GM23248 (cell line): Measurements from ENCODE around the gene CACNA1C. TPM values are rescaled to one million over a fixed set of nuclear protein-coding genes. Genes with fewer than 3 reads are reported as not detected.

ENCODE experiments used
- DNase-seq: peaks from one replicate; pipeline ENCODE4 v3.0.0-alpha.2; 2015
- H2AFZ ChIP-seq: fragments of 200-600 bp; sonication (generic); 2 replicates; pipeline ENCODE4 v1.6.1; 2016; ENCODE audit warnings: antibody characterized with exemption
- H3F3A ChIP-seq: fragments of 200-600 bp; sonication (generic); 2 replicates; pipeline ENCODE4 v1.6.1; 2016; ENCODE audit warnings: mild to moderate bottlenecking, antibody characterized with exemption, mixed run types; ENCODE audit not compliant: insufficient read depth
- H3K27ac ChIP-seq: fragments of 200-600 bp; sonication (generic); 2 replicates; pipeline ENCODE4 v1.5.1; 2016; ENCODE audit warnings: mild to moderate bottlenecking
- H3K27me3 ChIP-seq: fragments of 200-600 bp; sonication (generic); replicated peaks from 2 replicates; pipeline ENCODE4 v1.6.1; 2016; ENCODE audit warnings: mild to moderate bottlenecking; ENCODE audit not compliant: insufficient read depth
- H3K36me3 ChIP-seq: fragments of 200-600 bp; sonication (generic); 2 replicates; pipeline ENCODE4 v1.6.1; 2016; ENCODE audit warnings: low read depth, mild to moderate bottlenecking
- H3K4me1 ChIP-seq: fragments of 200-600 bp; sonication (generic); 2 replicates; pipeline ENCODE4 v1.6.1; 2016; ENCODE audit warnings: mild to moderate bottlenecking; ENCODE audit not compliant: insufficient read depth
- H3K4me2 ChIP-seq: fragments of 200-600 bp; sonication (generic); one replicate; pipeline ENCODE4 v1.6.1; 2016; ENCODE audit warnings: mild to moderate bottlenecking; ENCODE audit not compliant: unreplicated experiment
- H3K4me3 ChIP-seq: fragments of 200-600 bp; sonication (generic); 2 replicates; pipeline ENCODE4 v1.5.1; 2016; ENCODE audit warnings: mild to moderate bottlenecking
- H3K79me2 ChIP-seq: fragments of 200-600 bp; sonication (generic); 2 replicates; pipeline ENCODE4 v1.6.1; 2016; ENCODE audit warnings: mild to moderate bottlenecking; ENCODE audit not compliant: insufficient read depth
- H3K9ac ChIP-seq: fragments of 200-600 bp; sonication (generic); 2 replicates; pipeline ENCODE4 v1.6.1; 2016; ENCODE audit warnings: mild to moderate bottlenecking
- H3K9me2 ChIP-seq: fragments of 200-600 bp; sonication (generic); 2 replicates; pipeline ENCODE4 v1.6.1; 2016; ENCODE audit warnings: mixed run types, mild to moderate bottlenecking, moderate library complexity; ENCODE audit not compliant: insufficient read depth
- H3K9me3 ChIP-seq: fragments of 200-600 bp; sonication (generic); one replicate; pipeline ENCODE4 v1.6.1; 2017; ENCODE audit warnings: low read depth
- H4K20me1 ChIP-seq: fragments of 200-600 bp; sonication (generic); 2 replicates; pipeline ENCODE4 v1.6.0; 2016; ENCODE audit not compliant: insufficient read depth
- EZH2 ChIP-seq: fragments of 200-600 bp; sonication (generic); IDR thresholded peaks from 2 replicates; pipeline ENCODE4 v1.6.1; 2018; ENCODE audit warnings: antibody characterized with exemption, mild to moderate bottlenecking; ENCODE audit not compliant: insufficient read depth, poor library complexity, severe bottlenecking
- EZH2phosphoT487 ChIP-seq: fragments of 200-600 bp; sonication (generic); IDR thresholded peaks from 2 replicates; pipeline ENCODE4 v1.6.1; 2018; ENCODE audit warnings: antibody characterized with exemption, moderate library complexity, mild to moderate bottlenecking, low read depth; ENCODE audit not compliant: insufficient read depth
- WGBS, 2 experiments: methylation state at CpG; one replicate each; pipeline ENCODE4 v1.1.6; 2015 to 2017; ENCODE audit warnings: low lambda C conversion rate in 2 of 2, low coverage in 1 of 2; ENCODE audit errors: missing lambda C conversion rate in 2 of 2; 5-methylcytosine and 5-hydroxymethylcytosine counted together
- in situ Hi-C: fragments of 300-500 bp; cut with MboI; formaldehyde crosslinking; loops from 2 replicates; pipeline ENCODE4 v1.15.0; 2020
- polyA plus RNA-seq: library from polyadenylated mRNA; unstranded; fragments of >200 nt; fragmentation: Nextera tagmentation; extraction: Ambion mirVana; gene quantifications from 2 replicates; pipeline ENCODE4 v1.2.1, GENCODE V29; 2016
- total RNA-seq: library from RNA; depleted of rRNA; stranded (reverse); fragments of >200 nt; shearing (Covaris generic); gene quantifications from 2 replicates; pipeline ENCODE4 v1.2.3, GENCODE V29; 2014

Gene CACNA1C
- total and polyA plus RNA-seq, 2 experiments from 2014 or later, result 4.9 to 11.5 TPM

DNA sequence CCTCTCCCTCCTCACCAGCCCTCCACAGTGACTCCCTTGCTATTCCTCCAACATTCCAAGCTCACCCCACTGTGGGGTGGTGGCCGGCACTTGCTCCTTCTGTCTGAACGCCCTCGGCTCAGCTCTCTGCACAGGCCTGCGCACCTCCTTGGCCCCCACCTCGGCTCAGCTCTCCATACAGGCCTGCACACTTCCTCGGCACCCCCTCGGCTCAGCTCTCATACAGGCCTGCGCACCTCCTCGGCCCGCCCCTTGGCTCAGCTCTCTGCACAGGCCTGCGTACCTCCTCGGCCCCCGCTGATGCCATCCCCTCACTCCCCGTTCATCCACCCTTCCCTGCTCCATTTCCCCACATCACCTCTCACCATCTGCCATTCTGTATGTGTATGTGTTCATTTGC lies 409.3 kb downstream of the CACNA1C start:
- H3K4me3 ChIP-seq, result no peak overlapping the region
- no peak overlapping the region for H3K27ac ChIP-seq
- in situ Hi-C loops, result no loop called here
- H3F3A ChIP-seq, result no peaks in the 10 kb centered on the region
- no peaks in the 10 kb centered on the region for H3K27me3 ChIP-seq
- no peaks in the 10 kb centered on the region for H3K79me2 ChIP-seq
- no peak overlapping the region for H3K4me2 ChIP-seq
- no peaks in the 10 kb centered on the region for H4K20me1 ChIP-seq
- WGBS, 2 experiments, result 97% methylated on average over 9 to 14 of the region's 14 CpGs
- no peaks in the 10 kb centered on the region for H3K4me1 ChIP-seq
- H3K9me3 ChIP-seq, result no peaks in the 10 kb centered on the region
- no peak for TF ChIP-seq EZH2
- no peak for TF ChIP-seq EZH2phosphoT487
- H3K9ac ChIP-seq, result no peak overlapping the region
- no peak overlapping the region for H2AFZ ChIP-seq
- H3K36me3 ChIP-seq, result no peaks in the 10 kb centered on the region
- no peak for DNase-seq
- no peaks in the 10 kb centered on the region for H3K9me2 ChIP-seq

DNA sequence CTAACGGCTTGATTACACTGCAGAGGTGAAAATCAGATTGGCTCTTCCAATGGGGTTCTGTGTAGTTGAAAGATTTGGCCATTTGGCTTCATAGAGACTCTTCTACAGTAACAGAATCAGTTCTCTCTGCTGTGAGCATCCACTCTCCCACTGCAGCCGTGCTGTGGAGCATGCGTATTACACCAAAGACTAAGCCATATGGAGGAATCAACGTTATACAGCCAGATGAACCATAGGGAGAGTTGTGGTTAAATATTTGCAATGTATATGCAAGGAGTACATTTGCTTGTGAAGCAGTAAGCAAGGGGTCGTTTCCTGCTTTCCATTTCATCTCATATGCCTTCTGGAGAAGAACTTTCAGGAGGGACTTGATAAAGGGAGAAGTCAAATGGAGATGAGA lies 410.9 kb downstream of the CACNA1C start:
- Histone ChIP-seq H3K27ac (no peak overlapping the region), H2AFZ (no peak overlapping the region), H3K27me3 (no peaks in the 10 kb centered on the region), H3K4me2 (no peak overlapping the region), H3K9me3 (no peaks in the 10 kb centered on the region), H3K4me1 (no peaks in the 10 kb centered on the region), H3K36me3 (no peaks in the 10 kb centered on the region), H3K79me2 (no peaks in the 10 kb centered on the region), H3K9ac (no peak overlapping the region), H3F3A (no peaks in the 10 kb centered on the region), H4K20me1 (no peaks in the 10 kb centered on the region), H3K4me3 (no peak overlapping the region), H3K9me2 (no peaks in the 10 kb centered on the region)
- no peak for DNase-seq
- TF ChIP-seq EZH2phosphoT487 (no peak), EZH2 (no peak)
- in situ Hi-C loops, result no loop called here
- WGBS, 2 experiments, result 68 to 71% methylated on average over 5 of the region's 5 CpGs

DNA sequence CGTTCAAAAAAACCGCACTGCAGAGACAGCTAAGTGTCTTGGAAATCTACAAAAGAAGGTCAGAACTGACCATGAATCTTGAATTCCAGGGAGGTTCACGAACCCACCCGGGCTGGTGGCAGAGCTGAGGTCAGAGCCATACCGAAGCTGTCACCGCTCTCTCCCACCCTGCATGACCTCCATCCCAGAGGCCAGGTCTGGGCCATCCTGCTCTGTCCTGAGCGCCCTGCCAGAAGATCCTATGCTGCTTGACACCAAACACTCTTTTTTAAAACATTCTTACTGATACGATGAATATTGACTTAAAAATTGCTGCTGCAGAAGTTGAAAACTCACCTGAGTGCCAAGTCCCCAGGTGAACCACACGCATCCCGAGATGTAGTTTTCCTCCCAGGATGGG lies 412.9 kb downstream of the CACNA1C start:
- Histone ChIP-seq H3K9me2 (no peaks in the 10 kb centered on the region), H4K20me1 (no peaks in the 10 kb centered on the region), H3F3A (no peaks in the 10 kb centered on the region), H3K36me3 (no peaks in the 10 kb centered on the region), H3K79me2 (no peaks in the 10 kb centered on the region), H3K4me1 (no peaks in the 10 kb centered on the region), H3K4me2 (no peak overlapping the region), H3K4me3 (no peak overlapping the region), H3K9me3 (no peaks in the 10 kb centered on the region), H3K27ac (no peak overlapping the region), H3K27me3 (no peaks in the 10 kb centered on the region), H3K9ac (no peak overlapping the region), H2AFZ (no peak overlapping the region)
- WGBS, 2 experiments, result 88% methylated on average over 10 of the region's 10 CpGs
- DNase-seq, result no peak
- no peak for TF ChIP-seq EZH2phosphoT487
- no peak for TF ChIP-seq EZH2
- in situ Hi-C loops, result no loop called here

DNA sequence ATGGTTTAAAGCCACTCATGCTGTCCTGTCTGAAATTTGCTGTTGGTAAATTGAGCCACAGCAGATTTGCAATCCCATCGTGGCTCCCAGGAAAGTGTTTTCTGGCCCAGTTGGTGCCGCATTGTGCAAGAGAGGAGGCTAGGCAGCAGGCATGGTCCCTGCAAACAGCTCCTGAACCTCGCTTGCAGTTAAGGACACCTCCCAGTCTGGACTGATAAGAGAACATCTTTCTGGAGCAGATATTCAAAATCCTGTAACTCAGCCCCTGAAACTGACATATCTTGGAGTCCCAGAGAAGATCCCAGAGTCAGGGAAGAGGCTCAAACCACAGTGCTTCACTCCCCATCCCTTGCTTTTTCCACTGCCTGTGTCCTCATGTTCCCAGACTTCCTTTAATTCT lies 413.4 kb downstream of the CACNA1C start:
- Histone ChIP-seq H3K9ac (no peak overlapping the region), H3K9me3 (no peaks in the 10 kb centered on the region), H3K27ac (no peak overlapping the region), H3F3A (no peaks in the 10 kb centered on the region), H3K79me2 (no peaks in the 10 kb centered on the region), H2AFZ (no peak overlapping the region), H3K4me1 (no peaks in the 10 kb centered on the region), H3K27me3 (no peaks in the 10 kb centered on the region), H4K20me1 (no peaks in the 10 kb centered on the region), H3K4me3 (no peak overlapping the region), H3K4me2 (no peak overlapping the region), H3K36me3 (no peaks in the 10 kb centered on the region), H3K9me2 (no peaks in the 10 kb centered on the region)
- in situ Hi-C loops, result no loop called here
- TF ChIP-seq EZH2 (no peak), EZH2phosphoT487 (no peak)
- DNase-seq, result no peak
- WGBS, 2 experiments, result 81 to 90% methylated on average over 3 of the region's 3 CpGs
